Right atrium auricular region (tissue), 2 donors: ENCODE measurements around the gene TBX21. TPM values are rescaled to one million over a fixed set of nuclear protein-coding genes. Genes with fewer than 3 reads are reported as not detected.

ENCODE experiments used
- DNase-seq: peaks from one replicate; pipeline ENCODE4 v3.0.0-alpha.2; 2019; ENCODE audit warnings: low spot score
- H3K27ac ChIP-seq, 2 donors: fragments of 200-600 bp; sonication (generic); 1 replicate in 1 of 2; 2 replicates in 1 of 2; pipeline ENCODE4 v1.5.1; 2016 to 2019
- H3K27me3 ChIP-seq, 2 donors: fragments of 200-600 bp; sonication (generic); one replicate each; pipeline versions ENCODE4 v1.5.1 to v1.6.0; 2017 to 2019
- H3K36me3 ChIP-seq: fragments of 200-600 bp; sonication (generic); one replicate; pipeline ENCODE4 v1.5.1; 2016
- H3K4me1 ChIP-seq, 2 donors: fragments of 200-600 bp; sonication (generic); one replicate each; pipeline versions ENCODE4 v1.5.1 to v1.6.0; 2017 to 2019
- H3K4me3 ChIP-seq, 2 donors: fragments of 200-600 bp; sonication (generic); 1 replicate in 1 of 2; 2 replicates in 1 of 2; pipeline ENCODE4 v1.5.1; 2017 to 2019; ENCODE audit warnings: mild to moderate bottlenecking in 1 of 2, moderate library complexity in 1 of 2
- H3K9me3 ChIP-seq, 2 donors: fragments of 200-600 bp; sonication (generic); one replicate each; pipeline ENCODE4 v1.5.1; 2019
- total RNA-seq, 2 donors: library from RNA; depleted of rRNA; stranded (reverse); fragments of >200 nt; gene quantifications; one replicate each; pipeline ENCODE4 v1.1.0, GENCODE V29; 2016
- TF ChIP-seq, protein P1 (sequence below), 2 donors: fragments of 200-600 bp; sonication (generic); IDR thresholded peaks; one replicate each; pipeline ENCODE4 v1.5.1; 2019; ENCODE audit warnings: antibody characterized with exemption in 2 of 2

The TBX21 gene
- total RNA-seq, 2 donors from 2014 or later, result 0.39 TPM; not detected in 1

DNA sequence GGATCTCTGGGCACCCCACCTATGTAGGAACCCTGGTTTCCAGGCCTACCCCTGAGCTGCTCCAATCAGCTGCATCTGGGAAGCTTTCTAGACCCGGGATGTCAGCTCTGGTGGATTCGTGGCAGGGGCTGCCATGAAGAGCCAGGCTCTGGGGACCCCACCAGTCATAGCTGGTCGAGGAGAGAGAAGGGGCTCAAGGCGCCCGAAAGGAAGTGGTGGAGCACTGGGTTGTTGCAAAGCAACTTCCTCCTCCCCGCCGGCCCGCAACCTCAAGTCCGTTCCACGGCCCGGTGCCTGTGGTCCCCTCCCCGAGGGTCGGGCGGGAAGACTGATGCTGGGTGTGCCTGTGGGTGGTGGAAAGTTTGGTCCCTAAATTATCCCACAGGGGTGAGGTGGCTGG is 28.9 kb upstream of the TBX21 start:
- TF ChIP-seq, protein P1, sequence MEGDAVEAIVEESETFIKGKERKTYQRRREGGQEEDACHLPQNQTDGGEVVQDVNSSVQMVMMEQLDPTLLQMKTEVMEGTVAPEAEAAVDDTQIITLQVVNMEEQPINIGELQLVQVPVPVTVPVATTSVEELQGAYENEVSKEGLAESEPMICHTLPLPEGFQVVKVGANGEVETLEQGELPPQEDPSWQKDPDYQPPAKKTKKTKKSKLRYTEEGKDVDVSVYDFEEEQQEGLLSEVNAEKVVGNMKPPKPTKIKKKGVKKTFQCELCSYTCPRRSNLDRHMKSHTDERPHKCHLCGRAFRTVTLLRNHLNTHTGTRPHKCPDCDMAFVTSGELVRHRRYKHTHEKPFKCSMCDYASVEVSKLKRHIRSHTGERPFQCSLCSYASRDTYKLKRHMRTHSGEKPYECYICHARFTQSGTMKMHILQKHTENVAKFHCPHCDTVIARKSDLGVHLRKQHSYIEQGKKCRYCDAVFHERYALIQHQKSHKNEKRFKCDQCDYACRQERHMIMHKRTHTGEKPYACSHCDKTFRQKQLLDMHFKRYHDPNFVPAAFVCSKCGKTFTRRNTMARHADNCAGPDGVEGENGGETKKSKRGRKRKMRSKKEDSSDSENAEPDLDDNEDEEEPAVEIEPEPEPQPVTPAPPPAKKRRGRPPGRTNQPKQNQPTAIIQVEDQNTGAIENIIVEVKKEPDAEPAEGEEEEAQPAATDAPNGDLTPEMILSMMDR (IDR thresholded peaks at IDR 0.05), result no peak
- Histone ChIP-seq H3K27me3 (no peaks in the 10 kb centered on the region), H3K27ac (no peak overlapping the region), H3K9me3 (no peaks in the 10 kb centered on the region), H3K4me3 (no peak overlapping the region), H3K36me3 (peaks cover 17% of the 10 kb centered on the region), H3K4me1 (peaks cover 0 to 34% of the 10 kb centered on the region in 2 donors)
- no peak for DNase-seq

- Histone ChIP-seq H3K9me3 (no peaks in the 10 kb centered on the region), H3K27me3 (no peaks in the 10 kb centered on the region), H3K4me1 (peaks cover 0 to 38% of the 10 kb centered on the region in 2 donors), H3K36me3 (peaks cover 11% of the 10 kb centered on the region), H3K27ac (no peak overlapping the region), H3K4me3 (no peak overlapping the region)
- DNase-seq, result no peak
- TF ChIP-seq, protein P1 (IDR thresholded peaks at IDR 0.05), result no peak
Observed at GRCh38 chr17:47704736-47705135, 28.3 kb upstream of the TBX21 start.

GRCh38 chr17:47705536-47706530 is 27.2 kb upstream of the TBX21 start:
- no peak for DNase-seq
- H3K4me1 ChIP-seq, result peaks cover 0 to 38% of the 10 kb centered on the region in 2 donors
- TF ChIP-seq, protein P1 (IDR thresholded peaks at IDR 0.05), result no peak
- H3K4me3 ChIP-seq, result no peak overlapping the region
- H3K9me3 ChIP-seq, result no peaks in the 10 kb centered on the region
- peak overlapping the region; percentile 36 to 73 for H3K27ac ChIP-seq
- H3K36me3 ChIP-seq, result peaks cover 14% of the 10 kb centered on the region
- H3K27me3 ChIP-seq, result no peaks in the 10 kb centered on the region

- no peak for DNase-seq
- TF ChIP-seq, protein P1 (IDR thresholded peaks at IDR 0.05), result no peak
- H3K27ac ChIP-seq, result peak overlapping the region; percentile 41 to 73
Observed at GRCh38 chr17:47707056-47707804, 25.8 kb upstream of the TBX21 start.

DNA sequence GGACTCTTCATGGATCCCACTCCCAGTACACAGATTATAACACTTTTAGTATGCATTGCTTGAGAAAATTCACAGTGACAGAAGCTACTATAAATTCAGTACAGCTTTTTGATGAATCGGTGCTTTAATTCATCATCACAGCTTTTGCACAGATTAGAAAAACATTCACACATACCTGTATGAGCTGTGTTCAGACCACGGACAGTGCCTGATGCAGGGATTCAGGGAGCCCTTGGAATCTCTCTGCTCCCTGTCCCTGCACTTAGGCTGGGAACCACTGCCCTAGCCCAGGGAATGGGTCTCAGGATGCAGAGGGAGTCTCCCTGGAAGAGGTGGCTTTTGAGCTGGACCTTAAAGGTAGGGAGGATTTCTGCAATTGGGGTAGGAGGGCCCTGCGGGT is 25.2 kb upstream of the TBX21 start:
- no peak for DNase-seq
- Histone ChIP-seq H3K9me3 (no peaks in the 10 kb centered on the region), H3K4me1 (peaks cover 0 to 38% of the 10 kb centered on the region in 2 donors), H3K27ac (peak overlapping the region; percentile 32 to 41), H3K36me3 (peaks cover 16% of the 10 kb centered on the region), H3K4me3 (peak overlapping the region in 1 of 2 donors; percentile 49), H3K27me3 (no peaks in the 10 kb centered on the region)
- TF ChIP-seq, protein P1 (IDR thresholded peaks at IDR 0.05), result no peak

More at GRCh38 chr17:47707056-47707804, 25.8 kb upstream of the TBX21 start:
- no peaks in the 10 kb centered on the region for H3K27me3 ChIP-seq
- no peaks in the 10 kb centered on the region for H3K9me3 ChIP-seq
- peaks cover 16% of the 10 kb centered on the region for H3K36me3 ChIP-seq
- no peak overlapping the region for H3K4me3 ChIP-seq
- peaks cover 0 to 38% of the 10 kb centered on the region in 2 donors for H3K4me1 ChIP-seq
